SKM-1 treated with dmso at 0.1 percent for 144 hours (cell line): ENCODE results near the gene DUSP10.

Experiments
- DNase-seq: peaks from one replicate; lab custom pipeline; 2025; ENCODE audit not compliant: unreplicated experiment; lab: John Stamatoyannopoulos, UW

The DUSP10 gene

DNA sequence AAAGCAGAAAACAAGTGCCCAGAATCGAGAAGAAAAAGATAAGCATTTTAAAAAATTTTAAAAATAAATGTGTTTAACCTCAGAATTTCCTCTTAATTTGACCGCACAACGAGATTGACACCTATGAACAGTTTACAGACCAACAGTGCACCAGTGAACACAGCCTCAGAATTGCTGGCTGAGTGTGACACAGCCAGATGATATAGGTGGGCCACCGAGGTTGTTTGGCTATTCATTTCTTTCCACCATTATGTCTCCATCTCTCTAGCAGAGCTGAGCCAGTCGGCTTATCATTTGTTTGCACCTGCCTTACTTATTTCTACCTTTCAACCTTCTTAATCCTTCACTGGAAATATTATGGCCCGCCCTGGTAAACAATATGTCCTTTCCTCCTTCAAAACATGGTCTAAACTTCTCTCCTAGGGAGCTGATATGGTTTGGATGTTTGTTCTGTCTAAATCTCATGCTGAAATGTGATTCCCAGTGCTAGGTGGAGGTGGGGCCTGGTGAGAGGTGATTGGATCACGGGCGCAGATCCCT is 86.1 kb downstream of the DUSP10 start:
- DNase-seq: no peak
